HL-60/S4 treated with retinoic acid at 250 ng/mL for 4 days and 3 days (cell line): Measurements from ENCODE around the gene ANKRD13C.

Experiments used
- in situ Hi-C: fragments of 300-500 bp; cut with MboI; formaldehyde crosslinking; loops from 2 replicates; pipeline ENCODE4 v1.7.0; 2022; ENCODE audit warnings: low sequenced_read_pairs

Gene ANKRD13C

DNA sequence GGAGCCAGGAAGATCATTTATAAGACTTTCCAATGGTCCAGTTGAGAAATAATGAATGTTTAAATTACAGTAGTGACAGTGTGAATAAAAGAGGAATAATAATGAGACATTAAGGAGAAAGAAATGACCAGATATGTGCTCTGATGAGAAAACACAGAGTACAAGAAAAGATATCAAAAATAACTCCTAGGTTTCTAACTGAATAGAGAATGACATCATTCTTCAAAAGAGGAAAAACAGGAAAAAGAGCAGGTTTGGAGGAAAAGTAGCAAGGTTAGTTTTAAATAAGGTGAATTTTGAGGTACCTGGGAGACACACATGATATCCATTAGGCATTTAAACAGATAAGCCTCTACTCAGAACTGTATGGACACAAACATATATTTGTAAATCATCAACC lies 55.0 kb downstream of the ANKRD13C start:
- in situ Hi-C loops, result no loop called here

DNA sequence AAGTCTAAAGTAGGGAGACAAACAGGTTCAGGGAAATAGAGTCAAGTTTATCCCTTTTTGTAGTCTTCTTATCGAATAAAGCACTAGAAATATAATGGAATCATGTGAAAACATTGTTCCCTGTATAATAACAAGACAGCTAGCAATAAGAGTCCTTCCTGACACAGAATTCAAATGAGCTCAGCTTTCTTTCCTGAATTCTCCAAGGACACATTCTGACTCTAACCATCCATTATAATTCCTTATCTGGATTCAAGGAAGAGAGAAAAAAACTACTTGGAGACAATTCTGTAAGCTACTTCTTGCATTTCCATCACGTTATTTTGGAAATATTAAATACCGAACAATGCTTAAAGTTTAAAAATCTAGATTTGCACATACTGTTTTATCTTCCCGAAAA lies 58.8 kb downstream of the ANKRD13C start:
- in situ Hi-C loops, result no loop called here

DNA sequence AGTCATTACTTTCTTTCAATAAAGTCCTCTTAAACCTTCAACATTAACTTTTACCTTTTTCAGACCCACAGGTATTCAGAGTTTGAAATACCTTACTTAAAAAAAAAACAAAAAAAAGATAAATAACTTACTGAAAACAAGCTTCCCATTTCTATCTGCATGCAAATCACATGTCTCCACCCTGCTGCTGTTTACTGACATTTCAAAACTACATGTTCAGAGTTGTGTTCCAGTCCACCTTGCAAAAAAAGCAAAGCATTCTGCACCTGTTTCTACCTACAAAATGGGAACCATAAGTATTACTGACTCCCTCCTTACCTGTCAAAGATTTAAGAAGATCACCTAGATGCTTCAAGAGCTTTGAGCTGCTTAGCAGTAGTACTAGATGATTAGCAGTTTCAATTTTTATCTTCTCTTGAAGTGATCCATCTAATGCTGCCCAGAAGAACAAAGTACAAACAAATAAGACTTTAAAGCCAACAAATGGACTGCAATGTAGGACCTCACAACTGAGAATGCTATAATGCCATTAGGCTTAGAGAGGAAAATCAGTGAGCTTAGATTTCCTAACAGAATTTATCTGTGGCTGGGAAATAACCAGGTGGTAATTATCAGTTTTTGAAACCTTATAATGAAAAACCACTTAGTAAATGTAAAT lies 61.2 kb downstream of the ANKRD13C start:
- in situ Hi-C loops, result no loop called here

DNA sequence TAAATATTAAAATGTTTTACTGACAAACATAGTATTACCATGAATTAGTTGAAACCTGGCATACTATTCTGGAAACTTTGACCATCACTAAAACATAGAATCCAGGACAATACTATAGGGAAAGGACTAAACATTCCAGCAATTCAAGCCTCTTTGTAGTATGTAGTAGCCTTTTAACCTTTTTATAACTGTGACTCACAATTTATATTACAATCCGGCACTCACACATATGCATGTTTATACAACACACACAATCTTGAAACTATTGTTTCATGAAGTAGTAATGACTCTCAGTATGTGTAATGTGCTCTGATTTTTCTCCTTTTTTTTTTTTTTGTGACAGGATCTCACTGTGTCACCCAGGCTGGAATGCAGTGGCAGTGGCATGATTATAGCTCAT lies 64.3 kb downstream of the ANKRD13C start:
- in situ Hi-C loops, result no loop called here

DNA sequence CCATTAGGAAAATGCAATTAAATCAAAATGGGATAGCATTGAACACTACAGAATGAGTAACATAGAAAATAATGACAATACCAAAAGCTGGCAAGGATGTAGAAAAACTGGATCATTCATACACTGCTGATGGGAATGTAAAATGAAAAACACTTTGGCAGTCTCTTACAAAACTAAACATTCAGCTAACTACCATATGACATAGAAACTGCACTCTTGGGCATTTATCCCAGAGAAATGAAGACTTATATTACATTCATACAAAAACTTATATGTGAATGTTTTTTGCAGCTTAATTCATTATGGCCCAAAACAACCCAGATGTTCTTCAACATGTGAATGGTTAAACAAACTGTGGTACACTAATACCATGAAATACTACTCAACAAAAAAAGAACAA lies 66.4 kb downstream of the ANKRD13C start:
- in situ Hi-C loops, result no loop called here

DNA sequence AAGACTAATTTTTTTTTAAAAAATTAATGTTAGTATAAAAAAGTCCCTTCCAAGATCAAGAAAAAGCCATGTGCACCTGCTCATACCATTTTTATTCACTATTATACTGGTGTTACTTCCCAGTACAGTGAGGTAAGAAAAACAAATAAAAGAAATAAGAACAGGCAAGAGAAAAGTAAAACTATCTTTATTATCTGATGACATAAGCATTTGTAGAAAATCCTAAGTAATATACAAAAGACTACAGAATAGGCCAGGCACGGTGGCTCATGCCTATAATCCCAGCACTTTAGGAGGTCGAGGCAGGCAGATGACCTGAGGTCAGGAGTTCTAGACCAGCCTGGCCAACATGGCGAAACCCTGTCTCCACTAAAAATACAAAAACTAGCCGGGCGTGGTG lies 68.1 kb downstream of the ANKRD13C start:
- in situ Hi-C loops, result no loop called here

DNA sequence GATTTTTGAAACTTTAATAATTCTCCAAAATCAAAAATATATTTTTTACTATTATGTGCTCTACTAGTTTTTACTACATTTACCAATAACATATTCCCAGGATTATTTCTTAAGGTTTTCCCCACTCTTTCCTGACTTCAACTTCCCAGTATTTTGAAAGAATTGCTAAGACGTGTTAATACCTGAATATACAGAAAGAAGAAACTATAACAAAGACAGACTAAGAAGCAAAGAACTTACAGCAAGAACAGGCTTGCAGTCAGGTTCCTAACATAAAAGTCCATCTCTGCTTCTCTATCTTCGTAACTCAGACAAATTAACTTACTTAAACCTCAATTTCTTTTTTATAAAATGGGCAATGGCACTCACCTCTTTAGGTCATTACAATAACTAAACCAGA lies 70.2 kb downstream of the ANKRD13C start:
- in situ Hi-C loops, result no loop called here

DNA sequence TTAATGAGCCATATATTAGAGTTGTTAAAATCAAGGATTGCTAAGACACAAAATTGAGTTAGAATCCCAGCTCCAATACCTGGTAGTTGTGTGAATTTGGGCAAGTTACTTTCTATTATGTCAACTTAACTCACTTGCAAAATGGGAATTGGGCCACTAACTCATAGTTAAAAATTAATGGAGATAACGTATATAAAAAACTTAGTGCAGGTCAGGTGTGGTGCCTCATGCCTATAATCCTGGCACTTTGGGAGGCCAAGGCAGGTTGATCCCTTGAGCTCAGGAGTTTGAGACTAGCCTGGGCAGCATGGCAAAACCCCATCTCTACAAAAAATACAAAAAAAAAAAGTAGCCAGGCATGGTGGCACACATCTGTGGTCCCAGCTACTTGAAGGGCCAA lies 75.8 kb downstream of the ANKRD13C start:
- in situ Hi-C loops, result no loop called here

DNA sequence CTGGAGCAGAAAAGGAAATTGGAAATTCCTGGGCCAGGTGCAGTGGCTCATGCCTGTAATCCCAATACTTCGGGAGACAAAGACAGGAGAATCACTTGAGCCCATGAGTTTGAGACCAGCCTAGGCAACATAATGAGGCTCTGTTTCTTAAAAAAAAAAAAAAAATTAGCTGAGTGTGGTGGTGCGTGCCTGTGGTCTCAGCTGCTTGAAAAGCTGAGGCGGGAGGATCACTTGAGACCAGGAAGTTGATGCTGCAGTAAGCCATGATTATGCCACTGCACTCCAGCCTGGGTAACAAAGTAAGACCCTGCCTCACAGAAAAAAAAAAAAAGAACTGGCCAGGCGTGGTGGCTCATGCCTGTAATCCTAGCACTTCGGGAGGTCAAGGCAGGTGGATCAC lies 76.6 kb downstream of the ANKRD13C start:
- in situ Hi-C loops, result no loop called here

DNA sequence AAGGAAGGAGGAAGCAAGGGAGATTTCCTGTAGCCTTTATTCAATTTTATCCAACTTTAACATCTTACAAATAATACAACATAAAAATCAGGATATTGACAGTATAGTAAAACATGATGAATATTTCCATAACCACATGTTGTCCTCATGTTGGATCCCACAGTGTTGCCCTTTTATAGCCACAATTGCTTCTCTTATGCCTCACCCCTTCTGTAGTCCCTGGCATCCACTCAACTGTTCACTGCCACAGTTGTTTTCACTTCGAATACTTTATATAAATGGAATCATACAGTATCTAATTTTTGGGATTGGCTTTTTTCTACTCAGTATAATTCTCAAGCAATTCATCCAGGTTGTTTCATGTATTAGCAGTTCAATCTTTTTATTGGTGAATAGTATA lies 88.6 kb downstream of the ANKRD13C start:
- in situ Hi-C loops, result no loop called here

DNA sequence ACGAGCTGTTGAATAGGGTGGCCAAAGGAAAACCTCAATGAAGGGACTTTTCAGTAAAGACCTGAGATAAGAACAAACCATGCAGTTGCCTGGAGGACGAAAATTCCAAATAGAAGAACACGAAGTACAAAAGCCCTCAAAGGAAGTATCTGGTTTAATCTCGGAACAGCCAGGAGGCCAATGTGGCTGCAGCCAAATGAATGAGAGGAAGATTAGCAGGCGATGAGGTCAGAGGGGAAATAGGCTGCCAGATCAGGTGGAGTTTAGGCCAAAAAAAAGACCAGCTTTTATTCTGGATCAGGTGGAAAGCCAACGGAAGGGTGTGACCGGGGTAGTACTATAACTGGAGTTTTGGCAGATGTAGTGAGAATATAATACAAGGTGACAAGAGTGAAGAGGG lies 89.7 kb downstream of the ANKRD13C start:
- in situ Hi-C loops, result no loop called here

DNA sequence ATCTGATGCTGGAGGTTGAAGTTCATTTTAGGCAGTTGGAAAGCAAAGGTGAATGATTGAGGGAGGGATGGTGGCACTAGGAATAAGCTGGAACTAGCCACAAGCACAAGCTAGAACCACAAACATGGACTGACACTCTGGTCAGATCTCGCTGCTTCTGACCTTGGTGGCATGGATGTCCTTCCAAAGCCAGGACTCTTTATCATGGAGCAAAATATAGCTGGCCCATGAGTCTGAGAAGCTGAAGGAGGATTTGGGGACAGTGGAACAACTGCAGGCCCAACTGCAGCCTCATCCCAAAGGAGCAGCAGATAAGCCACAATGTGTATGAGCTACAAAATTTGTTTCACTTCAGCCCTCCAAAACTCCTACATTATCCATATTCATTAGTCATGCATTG lies 97.9 kb downstream of the ANKRD13C start:
- in situ Hi-C loops, result no loop called here

DNA sequence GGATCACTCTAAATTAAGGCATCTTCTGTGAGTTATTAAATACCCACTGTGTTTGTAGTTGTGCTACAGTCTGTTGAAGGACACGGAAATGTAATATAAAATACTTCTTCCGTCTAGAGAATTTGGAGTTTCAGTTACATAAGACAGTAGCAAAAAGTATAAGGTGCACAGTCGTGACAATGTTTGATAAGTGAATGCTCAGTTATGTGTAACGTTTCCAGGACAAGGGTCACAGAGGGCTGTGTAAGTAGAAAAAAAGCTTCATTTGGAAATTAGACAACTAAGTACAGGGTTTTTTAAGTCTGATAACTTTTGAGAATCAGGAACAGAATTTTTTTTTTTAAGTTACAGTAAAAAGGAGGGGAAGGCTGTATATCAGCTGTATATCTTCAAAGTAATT lies 105.8 kb downstream of the ANKRD13C start:
- in situ Hi-C loops, result no loop called here

DNA sequence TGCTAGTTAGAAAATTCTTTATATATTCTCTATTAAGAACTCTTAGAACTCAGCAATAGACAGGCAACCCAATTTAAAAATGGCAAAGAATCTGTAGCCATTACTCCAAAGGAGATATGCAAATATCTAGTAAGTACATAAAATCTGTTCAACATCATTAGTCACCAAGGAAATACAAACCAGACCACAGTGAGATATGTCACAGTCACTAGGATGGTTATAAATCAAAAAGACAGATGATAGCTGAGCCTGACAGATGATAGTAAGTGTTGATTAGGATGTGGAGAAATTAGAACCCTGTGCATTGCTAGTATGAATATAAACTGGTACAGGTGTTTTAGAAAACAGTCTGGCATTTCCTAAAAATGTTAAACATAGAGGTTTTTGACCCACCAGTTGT lies 106.8 kb downstream of the ANKRD13C start:
- in situ Hi-C loops, result no loop called here

DNA sequence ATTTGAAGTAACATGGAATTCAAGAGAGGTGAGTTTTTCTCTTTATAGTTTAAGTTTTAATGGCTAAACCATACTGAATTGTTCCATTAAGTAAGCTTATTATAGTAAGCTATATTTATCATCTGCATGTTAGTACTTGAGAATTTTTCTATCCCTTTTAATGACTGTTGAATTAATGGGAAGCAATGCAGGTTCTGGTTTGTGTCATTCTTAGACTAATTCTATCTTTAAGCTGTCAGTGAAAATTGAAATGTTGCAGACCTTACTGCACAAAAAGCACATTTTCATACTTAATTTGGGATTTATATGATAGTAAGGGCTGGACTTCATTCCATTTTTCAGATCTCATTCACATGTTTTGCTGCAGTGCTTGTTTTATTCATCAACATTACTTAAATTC lies 107.4 kb downstream of the ANKRD13C start:
- in situ Hi-C loops, result no loop called here

DNA sequence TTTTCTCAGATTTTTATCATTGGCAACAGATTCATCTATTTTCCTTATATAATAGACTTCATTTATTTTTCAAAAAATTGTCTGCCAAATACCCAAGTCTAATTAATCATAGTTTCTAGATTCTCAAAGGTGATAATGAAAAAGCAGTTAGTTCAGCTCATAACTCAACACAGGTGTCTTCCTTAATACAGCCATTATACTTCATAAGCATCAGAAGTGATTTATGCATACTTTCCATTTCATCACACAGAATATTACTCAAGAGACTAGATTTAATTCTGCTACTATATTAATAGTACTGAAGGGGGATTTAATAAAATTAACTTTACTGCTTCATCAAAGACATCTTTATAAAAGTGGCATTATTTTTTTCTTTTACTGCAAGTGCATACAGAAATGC lies 114.6 kb downstream of the ANKRD13C start:
- in situ Hi-C loops, result no loop called here

DNA sequence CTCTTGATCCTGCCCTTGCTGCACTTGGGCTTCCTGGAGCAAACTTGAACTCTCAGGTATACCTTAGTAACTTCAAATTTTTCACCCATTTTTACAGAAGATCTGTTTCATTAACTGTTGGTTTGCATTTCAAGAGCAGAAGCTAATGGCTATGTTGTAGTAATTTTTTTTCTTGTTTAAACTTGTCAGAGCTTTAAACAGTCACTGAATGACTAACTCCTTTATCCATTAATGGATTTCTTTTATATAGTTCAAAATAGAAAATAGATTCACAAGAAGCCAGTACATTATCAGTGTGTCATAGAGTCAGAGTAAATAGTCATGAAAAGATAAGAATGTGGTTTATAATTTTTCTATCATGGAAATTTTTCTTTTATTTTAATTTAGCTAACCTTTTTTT lies 119.8 kb downstream of the ANKRD13C start:
- in situ Hi-C loops, result no loop called here

DNA sequence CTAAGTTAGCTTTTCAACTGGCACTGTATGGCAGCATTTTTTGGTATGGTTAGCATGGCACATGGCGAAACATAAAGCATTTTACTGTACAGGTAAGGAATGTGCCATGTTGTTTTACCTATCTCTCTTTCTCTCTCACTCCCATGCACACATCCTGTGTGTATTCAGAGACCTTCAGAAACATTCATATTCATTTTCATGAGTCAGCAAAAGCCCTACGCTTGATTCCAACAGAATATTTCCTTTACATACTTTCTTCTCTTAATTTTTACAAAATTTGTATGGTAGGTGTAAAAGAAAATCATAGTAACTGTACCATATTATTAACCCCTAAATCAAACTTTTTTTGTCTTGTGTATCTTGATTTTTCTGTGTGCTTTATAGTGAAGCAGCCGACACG lies 123.0 kb downstream of the ANKRD13C start:
- in situ Hi-C loops, result no loop called here

DNA sequence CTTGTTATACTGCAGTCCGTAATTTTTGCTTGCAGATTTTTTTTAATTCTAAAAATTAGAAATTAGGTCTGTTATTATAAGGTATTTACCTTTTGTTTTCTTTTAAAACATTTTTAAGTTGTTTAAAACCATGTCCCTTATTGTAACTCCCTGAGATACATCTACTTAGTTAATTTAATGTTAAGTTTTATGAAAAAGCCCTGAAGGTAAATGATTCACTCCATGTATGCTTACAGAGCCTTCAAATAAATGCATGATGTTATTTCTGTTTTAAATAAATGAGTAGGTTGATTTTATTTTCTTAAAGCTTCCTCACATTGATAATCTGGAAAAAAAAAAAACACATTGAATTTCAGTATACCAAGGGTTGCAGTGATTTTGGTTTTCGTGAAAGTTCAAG lies 125.9 kb downstream of the ANKRD13C start:
- in situ Hi-C loops, result no loop called here

DNA sequence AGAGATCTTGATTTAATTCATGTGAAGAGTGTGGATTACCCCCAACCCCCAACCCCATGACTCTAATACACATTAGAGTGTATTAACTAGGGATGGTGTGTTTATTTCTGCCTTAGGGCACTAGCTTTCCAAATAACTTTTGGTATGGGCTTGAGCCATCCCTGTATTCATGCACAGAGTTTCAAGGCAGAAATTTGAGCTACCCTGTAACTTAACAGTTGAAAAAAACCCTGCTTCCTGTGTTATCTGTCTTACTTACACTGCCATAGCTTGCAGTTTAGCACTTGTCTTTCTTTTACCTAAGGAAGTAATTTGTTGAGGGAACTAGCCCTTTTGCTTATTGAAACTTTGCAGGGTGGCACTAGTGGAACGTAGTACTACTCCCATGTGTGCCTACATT lies 127.1 kb downstream of the ANKRD13C start:
- in situ Hi-C loops, result no loop called here

DNA sequence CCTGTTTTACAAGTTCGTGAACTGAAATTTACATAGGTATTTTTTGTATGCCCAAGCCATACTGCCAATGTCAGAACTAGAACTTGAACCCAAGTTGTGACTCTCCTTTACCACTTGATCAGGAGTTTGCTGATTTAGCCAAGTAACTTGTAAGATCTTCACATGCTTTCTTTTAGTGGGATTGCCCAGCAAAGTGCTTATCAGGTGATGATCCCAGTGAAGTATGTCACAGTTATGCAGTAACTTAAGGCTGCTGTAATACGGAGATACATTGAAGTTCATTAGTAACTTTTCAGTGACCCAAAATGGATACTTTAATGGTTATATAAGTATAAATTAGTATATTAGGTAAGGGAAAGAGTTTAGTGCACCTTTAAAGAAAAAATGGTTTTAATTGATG lies 129.6 kb downstream of the ANKRD13C start:
- in situ Hi-C loops, result no loop called here

DNA sequence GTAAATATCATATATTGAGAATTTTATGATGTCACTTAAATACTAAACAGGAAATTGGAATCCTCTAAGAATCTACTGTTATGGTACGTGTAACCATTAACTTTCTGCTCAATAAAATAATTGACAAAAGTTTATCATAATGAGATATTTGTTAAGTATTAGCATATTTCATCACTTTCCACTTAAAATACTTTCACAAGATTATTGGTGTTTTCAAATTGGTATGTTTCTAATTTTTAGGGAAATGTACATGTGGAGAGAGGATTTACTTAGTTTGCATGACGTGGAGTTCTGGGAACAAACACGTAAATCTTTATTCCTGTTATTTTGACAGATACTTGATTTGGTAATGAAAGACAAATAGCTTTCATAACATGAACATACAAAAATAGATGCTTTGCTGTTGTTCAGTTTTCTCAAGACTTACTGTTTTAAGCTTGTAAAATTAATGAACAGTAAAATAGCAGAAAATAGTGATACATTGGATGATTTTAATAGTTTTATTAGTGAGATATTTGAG lies 131.7 kb downstream of the ANKRD13C start:
- in situ Hi-C loops, result no loop called here
